Colonic mucosa (tissue), 4 donors: ENCODE measurements around the gene ASPG. TPM values are rescaled to one million over a fixed set of nuclear protein-coding genes. Genes with fewer than 3 reads are reported as not detected.

Experiments used
- DNase-seq: peaks from one replicate; pipeline ENCODE4 v3.0.0-alpha.2; 2020
- H3K27ac ChIP-seq: fragments of 200-600 bp; one replicate; pipeline ENCODE4 v1.8.0; 2021
- H3K27me3 ChIP-seq: fragments of 200-600 bp; one replicate; pipeline ENCODE4 v1.8.0; 2021
- H3K36me3 ChIP-seq: fragments of 200-600 bp; one replicate; pipeline ENCODE4 v1.8.0; 2021
- H3K4me1 ChIP-seq: fragments of 200-600 bp; one replicate; pipeline ENCODE4 v1.8.0; 2021; ENCODE audit warnings: mild to moderate bottlenecking
- H3K4me3 ChIP-seq: fragments of 200-600 bp; one replicate; pipeline ENCODE4 v1.8.0; 2021
- H3K9ac ChIP-seq, 2 donors: one replicate each; pipeline ENCODE4 v1.7.0; 2013; ENCODE audit warnings: control low read depth in 2 of 2, low read depth in 2 of 2, low read length in 2 of 2
- H3K9me3 ChIP-seq: fragments of 200-600 bp; one replicate; pipeline ENCODE4 v1.8.0; 2021
- intact Hi-C: fragments of 100-400 bp; cut with DNase I; formaldehyde crosslinking; loops from one replicate; pipeline ENCODE4 v1.14.1; 2022
- microRNA-seq: library from miRNA; unstranded; fragments of <30 nt; microRNA quantifications from one replicate; pipeline ENCODE4, GENCODE V29; 2019
- total RNA-seq, 2 donors: library from RNA; stranded (reverse); fragmentation: NEBNext Ultra II Directional in 1 of 2; extraction: Animal tissue kit (Norgen Biotek cat#: 25700) in 1 of 2; gene quantifications; one replicate each; pipeline ENCODE4 v1.2.1, GENCODE V29; 2021
- TF ChIP-seq, protein P1 (sequence below): fragments of 200-600 bp; IDR thresholded peaks from one replicate; pipeline ENCODE4 v1.8.0; 2022; ENCODE audit warnings: antibody characterized with exemption, mild to moderate bottlenecking
- donor health status: healthy.
- donor health status: DM: no; HTN: no; CAD: no.
- donor health status: DM: no; HTN: no; CAD: no.

The ASPG gene
- total RNA-seq, 2 donors from 2014 or later: 1.4 to 7.5 TPM

DNA sequence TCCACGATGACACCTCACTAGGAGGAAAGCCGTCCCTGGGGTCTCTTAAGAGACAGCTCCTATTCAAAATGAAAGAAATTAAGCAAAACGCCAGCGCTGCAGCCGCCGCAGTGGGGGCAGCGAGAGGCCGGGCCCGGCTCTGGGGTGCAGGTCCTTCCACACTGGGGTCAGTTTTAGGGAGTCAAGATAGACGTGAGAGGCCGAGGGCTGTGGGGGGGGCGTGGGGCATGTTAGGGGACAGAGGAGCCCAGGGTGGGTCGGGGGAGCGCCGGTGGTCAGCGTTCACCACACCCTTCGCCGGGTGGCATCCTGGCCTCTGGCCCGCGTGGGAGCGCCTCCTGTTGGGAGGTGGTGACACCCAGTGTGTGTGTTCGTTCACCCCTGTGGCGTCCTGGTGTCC lies 78.5 kb downstream of the ASPG start:
- no peaks in the 10 kb centered on the region for H3K36me3 ChIP-seq
- H3K4me3 ChIP-seq: no peak overlapping the region
- H3K27me3 ChIP-seq: no peaks in the 10 kb centered on the region
- H3K9me3 ChIP-seq: no peaks in the 10 kb centered on the region
- no peak overlapping the region for H3K27ac ChIP-seq
- H3K9ac ChIP-seq: no peak overlapping the region
- no peaks in the 10 kb centered on the region for H3K4me1 ChIP-seq
- no peak for DNase-seq
- TF ChIP-seq, protein P1, sequence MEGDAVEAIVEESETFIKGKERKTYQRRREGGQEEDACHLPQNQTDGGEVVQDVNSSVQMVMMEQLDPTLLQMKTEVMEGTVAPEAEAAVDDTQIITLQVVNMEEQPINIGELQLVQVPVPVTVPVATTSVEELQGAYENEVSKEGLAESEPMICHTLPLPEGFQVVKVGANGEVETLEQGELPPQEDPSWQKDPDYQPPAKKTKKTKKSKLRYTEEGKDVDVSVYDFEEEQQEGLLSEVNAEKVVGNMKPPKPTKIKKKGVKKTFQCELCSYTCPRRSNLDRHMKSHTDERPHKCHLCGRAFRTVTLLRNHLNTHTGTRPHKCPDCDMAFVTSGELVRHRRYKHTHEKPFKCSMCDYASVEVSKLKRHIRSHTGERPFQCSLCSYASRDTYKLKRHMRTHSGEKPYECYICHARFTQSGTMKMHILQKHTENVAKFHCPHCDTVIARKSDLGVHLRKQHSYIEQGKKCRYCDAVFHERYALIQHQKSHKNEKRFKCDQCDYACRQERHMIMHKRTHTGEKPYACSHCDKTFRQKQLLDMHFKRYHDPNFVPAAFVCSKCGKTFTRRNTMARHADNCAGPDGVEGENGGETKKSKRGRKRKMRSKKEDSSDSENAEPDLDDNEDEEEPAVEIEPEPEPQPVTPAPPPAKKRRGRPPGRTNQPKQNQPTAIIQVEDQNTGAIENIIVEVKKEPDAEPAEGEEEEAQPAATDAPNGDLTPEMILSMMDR: no peak
- intact Hi-C loops: no loop called here

DNA sequence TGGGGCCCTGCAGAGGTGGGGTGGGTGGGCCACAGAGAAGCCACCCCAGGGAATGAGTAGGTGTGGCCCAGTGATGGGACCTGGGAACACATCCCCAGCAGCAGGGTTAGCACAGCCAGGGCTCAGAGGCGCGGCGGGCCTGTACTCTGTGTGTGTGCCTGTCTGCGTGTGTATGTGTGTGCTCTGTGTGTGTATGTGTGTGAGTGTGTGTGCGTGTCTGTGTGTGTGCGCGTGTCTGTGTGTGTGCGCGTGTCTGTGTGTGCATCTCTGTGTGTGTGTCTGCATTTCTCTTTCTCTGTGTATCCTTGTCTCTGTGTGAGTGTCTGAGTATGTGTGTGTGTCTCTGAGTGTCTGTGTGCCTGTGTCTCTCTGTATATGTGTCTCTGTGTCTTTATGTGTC lies 79.0 kb downstream of the ASPG start:
- no peaks in the 10 kb centered on the region for H3K4me1 ChIP-seq
- H3K36me3 ChIP-seq: no peaks in the 10 kb centered on the region
- H3K27me3 ChIP-seq: no peaks in the 10 kb centered on the region
- intact Hi-C loops: no loop called here
- no peaks in the 10 kb centered on the region for H3K9me3 ChIP-seq
- DNase-seq: no peak
- TF ChIP-seq, protein P1: no peak
- no peak overlapping the region for H3K4me3 ChIP-seq
- H3K9ac ChIP-seq: no peak overlapping the region
- H3K27ac ChIP-seq: no peak overlapping the region

Small RNAs within 50 kb of the gene (microRNA-seq; reads per million reads assigned to microRNA genes)
- gene MIR203A: not detected
- gene MIR203B: not detected

Other genes with a start within 250 kb of the ASPG start
- 10 to 100 TPM; 41.1 to 48.3 TPM for gene PPP1R13B, start 238.1 kb upstream of the ASPG start, total RNA-seq
- gene TDRD9, start 157.2 kb upstream of the ASPG start, total RNA-seq: 1 to 10 TPM in 1 of 2 donors, under 1 TPM in 1; 0.44 to 1.1 TPM
- not detected for gene RD3L, start 143.2 kb upstream of the ASPG start, total RNA-seq
- 10 to 100 TPM in 1 of 2 donors, 1 to 10 TPM in 1; 6.6 to 20.0 TPM for gene KIF26A, start 52.9 kb downstream of the ASPG start, total RNA-seq